ENCODE data around the gene ZNF608.

DNA sequence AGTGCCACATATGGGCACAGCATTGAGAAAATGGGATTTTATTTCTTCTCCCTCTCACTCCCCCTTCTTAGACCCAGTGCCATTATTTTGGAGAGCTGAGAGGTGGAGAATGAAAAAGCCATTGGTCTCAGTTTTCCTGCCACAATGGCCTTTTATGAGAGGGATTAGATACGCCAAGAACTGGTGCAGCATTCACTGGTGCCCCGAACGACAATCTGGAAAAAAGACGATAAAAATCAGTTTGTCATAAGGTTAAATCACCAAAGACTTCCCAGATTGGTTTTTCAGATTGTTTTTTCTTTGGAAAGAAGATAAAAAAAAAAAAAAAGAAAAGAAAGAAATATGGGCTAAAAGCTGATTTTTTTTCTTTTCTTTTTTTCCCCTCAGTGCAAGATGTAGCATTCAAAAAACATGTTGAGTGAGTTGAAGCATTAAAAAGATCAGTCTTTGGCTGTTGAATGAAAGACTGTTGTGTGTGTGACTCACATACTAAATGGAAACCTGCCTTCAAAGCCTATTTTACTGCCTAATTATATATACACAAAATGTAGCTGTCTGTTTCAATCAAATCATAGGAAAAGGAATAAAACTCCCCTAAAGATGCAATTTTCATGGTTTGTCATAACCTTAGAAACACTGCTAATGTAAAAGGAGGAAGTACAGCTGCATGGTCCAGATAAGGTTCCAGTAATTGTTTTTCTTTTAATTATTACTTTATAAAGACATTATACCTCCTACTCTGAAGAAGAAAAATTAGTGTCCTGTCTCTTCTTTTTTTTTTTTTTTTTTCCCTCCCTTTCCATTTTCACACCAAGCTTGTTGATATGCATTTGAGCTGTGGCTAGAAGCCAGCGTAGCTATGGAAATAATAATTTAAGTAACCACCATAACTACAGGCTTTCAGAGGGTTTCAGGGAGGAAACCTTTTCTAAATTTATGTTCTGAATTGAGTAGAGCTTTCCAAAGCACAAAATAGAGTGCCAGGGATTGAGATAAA is 27.2 kb upstream of the ZNF608 start:
- TF ChIP-seq POLR2A (IDR thresholded peaks at IDR 0.05) (no peak), EP300 (IDR thresholded peaks at IDR 0.05) (no peak)
- TF ChIP-seq, protein P1, sequence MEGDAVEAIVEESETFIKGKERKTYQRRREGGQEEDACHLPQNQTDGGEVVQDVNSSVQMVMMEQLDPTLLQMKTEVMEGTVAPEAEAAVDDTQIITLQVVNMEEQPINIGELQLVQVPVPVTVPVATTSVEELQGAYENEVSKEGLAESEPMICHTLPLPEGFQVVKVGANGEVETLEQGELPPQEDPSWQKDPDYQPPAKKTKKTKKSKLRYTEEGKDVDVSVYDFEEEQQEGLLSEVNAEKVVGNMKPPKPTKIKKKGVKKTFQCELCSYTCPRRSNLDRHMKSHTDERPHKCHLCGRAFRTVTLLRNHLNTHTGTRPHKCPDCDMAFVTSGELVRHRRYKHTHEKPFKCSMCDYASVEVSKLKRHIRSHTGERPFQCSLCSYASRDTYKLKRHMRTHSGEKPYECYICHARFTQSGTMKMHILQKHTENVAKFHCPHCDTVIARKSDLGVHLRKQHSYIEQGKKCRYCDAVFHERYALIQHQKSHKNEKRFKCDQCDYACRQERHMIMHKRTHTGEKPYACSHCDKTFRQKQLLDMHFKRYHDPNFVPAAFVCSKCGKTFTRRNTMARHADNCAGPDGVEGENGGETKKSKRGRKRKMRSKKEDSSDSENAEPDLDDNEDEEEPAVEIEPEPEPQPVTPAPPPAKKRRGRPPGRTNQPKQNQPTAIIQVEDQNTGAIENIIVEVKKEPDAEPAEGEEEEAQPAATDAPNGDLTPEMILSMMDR (IDR thresholded peaks at IDR 0.05): no peak

Measured in gastroesophageal sphincter (tissue), 3 donors.